Sigmoid colon (tissue), 7 donors: ENCODE measurements around the gene TBC1D1. TPM values are rescaled to one million over a fixed set of nuclear protein-coding genes. Genes with fewer than 3 reads are reported as not detected.

ENCODE experiments used
- DNase-seq: peaks from one replicate; pipeline ENCODE4 v3.0.0-alpha.2; 2019
- H3K27ac ChIP-seq, 4 donors: fragments of 200-600 bp; sonication (generic); one replicate each; pipeline ENCODE4 v1.5.1; 2016 to 2019; ENCODE audit warnings: mild to moderate bottlenecking in 1 of 4
- H3K27me3 ChIP-seq, 3 donors: fragments of 200-600 bp; sonication (generic); one replicate each; pipeline ENCODE4 v1.5.1; 2019; ENCODE audit warnings: mild to moderate bottlenecking in 1 of 3
- H3K36me3 ChIP-seq, 4 donors: fragments of 200-600 bp; sonication (generic); one replicate each; pipeline ENCODE4 v1.5.1; 2016 to 2019
- H3K4me1 ChIP-seq, 4 donors: fragments of 200-600 bp; sonication (generic); one replicate each; pipeline ENCODE4 v1.5.1; 2017 to 2019
- H3K4me3 ChIP-seq, 4 donors: fragments of 200-600 bp; sonication (generic); one replicate each; pipeline ENCODE4 v1.5.1; 2017 to 2019; ENCODE audit warnings: mild to moderate bottlenecking in 2 of 4, moderate library complexity in 1 of 4
- H3K9me3 ChIP-seq, 4 donors: fragments of 200-600 bp in 3 of 4; sonication (generic) in 3 of 4; one replicate each; pipeline versions ENCODE4 v1.5.1 to v1.6.1; 2013 to 2019
- EP300 ChIP-seq, 4 donors: sonication (generic); formaldehyde crosslinking; IDR thresholded peaks; one replicate each; pipeline ENCODE4 v1.6.1; 2017; ENCODE audit warnings: antibody characterized with exemption in 4 of 4
- POLR2A ChIP-seq, 2 donors: fragments of 450-650 bp; IDR thresholded peaks; one replicate each; pipeline ENCODE4 v1.6.1; 2016; ENCODE audit warnings: antibody characterized with exemption in 2 of 2, mild to moderate bottlenecking in 2 of 2, moderate library complexity in 2 of 2
- POLR2AphosphoS5 ChIP-seq, 4 donors: sonication (generic); formaldehyde crosslinking; IDR thresholded peaks; one replicate each; pipeline ENCODE4 v1.6.1; 2017; ENCODE audit warnings: antibody characterized with exemption in 4 of 4
- WGBS, 2 donors: extraction: QIAGEN DNeasy Blood & Tissue Kit; methylation state at CpG; one replicate each; pipeline ENCODE4 v1.1.7; 2013; 5-methylcytosine and 5-hydroxymethylcytosine counted together
- intact Hi-C: fragments of 100-400 bp; cut with DNase I; formaldehyde crosslinking; loops from one replicate; pipeline ENCODE4 v1.15.1; 2023
- polyA plus RNA-seq, 3 donors: library from polyadenylated mRNA; stranded (reverse); fragments of 200-250 nt; gene quantifications; one replicate each; pipeline ENCODE4 v1.2.3, GENCODE V29; 2013
- total RNA-seq, 4 donors: library from RNA; depleted of rRNA; stranded (reverse); fragments of >200 nt; gene quantifications; one replicate each; pipeline ENCODE4 v1.1.0, GENCODE V29; 2016
- TF ChIP-seq, protein P1 (sequence below), 4 experiments: fragments of 450-650 bp in 3 of 4; fragments of 200-600 bp in 1 of 4; IDR thresholded peaks; one replicate each; pipeline ENCODE4 v1.5.1; 2016 to 2019; ENCODE audit warnings: antibody characterized with exemption in 4 of 4, mild to moderate bottlenecking in 3 of 4, moderate library complexity in 2 of 4
- donor health status: healthy with polysubstance abuse.
- donor health status: Bipolar disorder and iron deficiency.
- donor health status: healthy.

Gene TBC1D1, protein sequence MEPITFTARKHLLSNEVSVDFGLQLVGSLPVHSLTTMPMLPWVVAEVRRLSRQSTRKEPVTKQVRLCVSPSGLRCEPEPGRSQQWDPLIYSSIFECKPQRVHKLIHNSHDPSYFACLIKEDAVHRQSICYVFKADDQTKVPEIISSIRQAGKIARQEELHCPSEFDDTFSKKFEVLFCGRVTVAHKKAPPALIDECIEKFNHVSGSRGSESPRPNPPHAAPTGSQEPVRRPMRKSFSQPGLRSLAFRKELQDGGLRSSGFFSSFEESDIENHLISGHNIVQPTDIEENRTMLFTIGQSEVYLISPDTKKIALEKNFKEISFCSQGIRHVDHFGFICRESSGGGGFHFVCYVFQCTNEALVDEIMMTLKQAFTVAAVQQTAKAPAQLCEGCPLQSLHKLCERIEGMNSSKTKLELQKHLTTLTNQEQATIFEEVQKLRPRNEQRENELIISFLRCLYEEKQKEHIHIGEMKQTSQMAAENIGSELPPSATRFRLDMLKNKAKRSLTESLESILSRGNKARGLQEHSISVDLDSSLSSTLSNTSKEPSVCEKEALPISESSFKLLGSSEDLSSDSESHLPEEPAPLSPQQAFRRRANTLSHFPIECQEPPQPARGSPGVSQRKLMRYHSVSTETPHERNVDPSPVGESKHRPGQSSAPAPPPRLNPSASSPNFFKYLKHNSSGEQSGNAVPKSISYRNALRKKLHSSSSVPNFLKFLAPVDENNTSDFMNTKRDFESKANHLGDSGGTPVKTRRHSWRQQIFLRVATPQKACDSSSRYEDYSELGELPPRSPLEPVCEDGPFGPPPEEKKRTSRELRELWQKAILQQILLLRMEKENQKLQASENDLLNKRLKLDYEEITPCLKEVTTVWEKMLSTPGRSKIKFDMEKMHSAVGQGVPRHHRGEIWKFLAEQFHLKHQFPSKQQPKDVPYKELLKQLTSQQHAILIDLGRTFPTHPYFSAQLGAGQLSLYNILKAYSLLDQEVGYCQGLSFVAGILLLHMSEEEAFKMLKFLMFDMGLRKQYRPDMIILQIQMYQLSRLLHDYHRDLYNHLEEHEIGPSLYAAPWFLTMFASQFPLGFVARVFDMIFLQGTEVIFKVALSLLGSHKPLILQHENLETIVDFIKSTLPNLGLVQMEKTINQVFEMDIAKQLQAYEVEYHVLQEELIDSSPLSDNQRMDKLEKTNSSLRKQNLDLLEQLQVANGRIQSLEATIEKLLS (N-terminal part only)
- total RNA-seq (100 to 1,000 TPM; 253 to 450 (median 404) TPM), polyA plus RNA-seq (10 to 100 TPM; 31.2 to 56.7 (median 40.0) TPM)

DNA sequence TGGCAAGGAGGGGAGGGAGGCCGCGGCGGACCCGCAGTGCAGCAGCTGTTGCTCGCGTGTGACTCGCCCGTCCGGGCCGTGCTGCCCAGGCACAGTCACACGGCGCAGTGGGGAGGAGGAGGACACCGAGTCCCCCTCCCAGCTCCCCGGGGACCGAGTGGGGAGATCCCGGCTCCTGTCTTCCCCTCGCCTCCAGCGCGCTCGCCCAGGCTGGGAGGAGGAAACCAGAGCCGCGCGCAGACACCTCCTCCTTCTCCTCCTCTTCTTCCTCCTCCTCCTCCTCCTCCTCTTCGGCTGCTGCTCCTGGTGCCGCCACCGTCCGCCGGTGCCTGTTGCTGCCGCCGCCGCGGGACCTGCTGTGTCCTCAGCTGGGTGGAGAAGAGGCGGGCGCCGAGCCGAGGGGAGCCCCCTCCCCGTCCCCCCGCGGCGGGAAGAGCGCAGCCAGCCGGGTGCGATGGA lies at the start of gene TBC1D1:
Gene TBC1D1, plus strand, starts transcription at position 284 of the 459 bp plus-strand sequence. CDS start 11,012 bp downstream, outside the sequence.
- 0% methylated on average over 43 of the region's 43 CpGs for WGBS, 2 donors
- Histone ChIP-seq H3K27ac (peak within 1 kb of the TSS; percentile 88 to 98 (median 94)), H3K27me3 (no peaks in the 10 kb centered on the region), H3K36me3 (no peaks in the 10 kb centered on the region), H3K4me1 (peaks cover 0 to 66% (median 50%) of the 10 kb centered on the region in 4 donors), H3K4me3 (peak within 1 kb of the TSS; percentile 75 to 97 (median 87)), H3K9me3 (no peaks in the 10 kb centered on the region)
- intact Hi-C loops, result loop anchor here (1.0 to 5.0 kb wide), 4 partner anchors 64 to 134 kb away; partner anchors contain the start of gene PGM2
- DNase-seq, result peak; percentile 84
- TF ChIP-seq POLR2AphosphoS5 (IDR thresholded peaks at IDR 0.05) (peak in 3 of 4 donors; percentile 9 to 59 (median 15)), EP300 (IDR thresholded peaks at IDR 0.05) (no peak), POLR2A (IDR thresholded peaks at IDR 0.05) (peak; percentile 3 to 31)

DNA sequence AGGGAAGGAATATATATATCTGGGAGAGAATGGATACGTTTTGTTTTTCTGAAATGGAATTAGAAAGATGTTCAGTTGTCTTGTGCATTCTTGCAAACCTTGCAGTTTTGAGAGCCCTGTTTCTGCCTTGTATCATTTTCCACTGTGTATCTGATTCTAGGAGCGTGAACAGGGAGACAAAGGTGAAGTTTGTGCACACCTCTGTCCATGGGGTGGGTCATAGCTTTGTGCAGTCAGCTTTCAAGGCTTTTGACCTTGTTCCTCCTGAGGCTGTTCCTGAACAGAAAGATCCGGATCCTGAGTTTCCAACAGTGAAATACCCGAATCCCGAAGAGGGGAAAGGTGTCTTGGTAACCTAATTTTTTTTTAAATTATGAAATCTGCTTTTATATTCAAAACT lies 46.7 kb upstream of the TBC1D1 start:
- no peak overlapping the region for H3K27ac ChIP-seq
- DNase-seq, result no peak
- intact Hi-C loops, result no loop called here
- TF ChIP-seq, protein P1, sequence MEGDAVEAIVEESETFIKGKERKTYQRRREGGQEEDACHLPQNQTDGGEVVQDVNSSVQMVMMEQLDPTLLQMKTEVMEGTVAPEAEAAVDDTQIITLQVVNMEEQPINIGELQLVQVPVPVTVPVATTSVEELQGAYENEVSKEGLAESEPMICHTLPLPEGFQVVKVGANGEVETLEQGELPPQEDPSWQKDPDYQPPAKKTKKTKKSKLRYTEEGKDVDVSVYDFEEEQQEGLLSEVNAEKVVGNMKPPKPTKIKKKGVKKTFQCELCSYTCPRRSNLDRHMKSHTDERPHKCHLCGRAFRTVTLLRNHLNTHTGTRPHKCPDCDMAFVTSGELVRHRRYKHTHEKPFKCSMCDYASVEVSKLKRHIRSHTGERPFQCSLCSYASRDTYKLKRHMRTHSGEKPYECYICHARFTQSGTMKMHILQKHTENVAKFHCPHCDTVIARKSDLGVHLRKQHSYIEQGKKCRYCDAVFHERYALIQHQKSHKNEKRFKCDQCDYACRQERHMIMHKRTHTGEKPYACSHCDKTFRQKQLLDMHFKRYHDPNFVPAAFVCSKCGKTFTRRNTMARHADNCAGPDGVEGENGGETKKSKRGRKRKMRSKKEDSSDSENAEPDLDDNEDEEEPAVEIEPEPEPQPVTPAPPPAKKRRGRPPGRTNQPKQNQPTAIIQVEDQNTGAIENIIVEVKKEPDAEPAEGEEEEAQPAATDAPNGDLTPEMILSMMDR (IDR thresholded peaks at IDR 0.05), result no peak
- TF ChIP-seq POLR2A (IDR thresholded peaks at IDR 0.05) (no peak), EP300 (IDR thresholded peaks at IDR 0.05) (no peak), POLR2AphosphoS5 (IDR thresholded peaks at IDR 0.05) (no peak)
- H3K9me3 ChIP-seq, result no peaks in the 10 kb centered on the region
- no peak overlapping the region for H3K4me3 ChIP-seq
- H3K27me3 ChIP-seq, result no peaks in the 10 kb centered on the region
- peaks cover 18 to 92% (median 43%) of the 10 kb centered on the region in 4 donors for H3K36me3 ChIP-seq
- no peaks in the 10 kb centered on the region for H3K4me1 ChIP-seq
- 96 to 97% methylated on average over 5 of the region's 5 CpGs for WGBS, 2 donors

- no peak for TF ChIP-seq POLR2AphosphoS5 (IDR thresholded peaks at IDR 0.05)
- TF ChIP-seq POLR2A (IDR thresholded peaks at IDR 0.05), result no peak
- TF ChIP-seq, protein P1 (IDR thresholded peaks at IDR 0.05), result no peak
- no peak for TF ChIP-seq EP300 (IDR thresholded peaks at IDR 0.05)
- intact Hi-C loops, result no loop called here
These were observed 45.7 kb upstream of the TBC1D1 start for GRCh38 chr4:37845201-37845600.

GRCh38 chr4:37847311-37847884 lies 43.5 kb upstream of the TBC1D1 start:
- intact Hi-C loops, result no loop called here

More at GRCh38 chr4:37845201-37845600, 45.7 kb upstream of the TBC1D1 start:
- H3K4me1 ChIP-seq, result no peaks in the 10 kb centered on the region
- no peak overlapping the region for H3K4me3 ChIP-seq
- no peak for DNase-seq
- H3K27me3 ChIP-seq, result no peaks in the 10 kb centered on the region
- H3K9me3 ChIP-seq, result no peaks in the 10 kb centered on the region
- no peak overlapping the region for H3K27ac ChIP-seq
- peaks cover 18 to 92% (median 36%) of the 10 kb centered on the region in 4 donors for H3K36me3 ChIP-seq
- WGBS, 2 donors, result 96 to 97% methylated on average over 4 of the region's 4 CpGs

More at GRCh38 chr4:37847311-37847884, 43.5 kb upstream of the TBC1D1 start:
- Histone ChIP-seq H3K4me3 (no peak overlapping the region), H3K4me1 (no peaks in the 10 kb centered on the region), H3K36me3 (peaks cover 14 to 93% (median 26%) of the 10 kb centered on the region in 4 donors), H3K27ac (no peak overlapping the region), H3K27me3 (no peaks in the 10 kb centered on the region), H3K9me3 (no peaks in the 10 kb centered on the region)
- TF ChIP-seq, protein P1 (IDR thresholded peaks at IDR 0.05), result no peak
- no peak for TF ChIP-seq POLR2A (IDR thresholded peaks at IDR 0.05)
- no peak for DNase-seq
- WGBS, 2 donors, result 71 to 72% methylated on average over 5 of the region's 5 CpGs
